WTC11 (cell line): ENCODE data around the gene PRKCE. TPM values are rescaled to one million over a fixed set of nuclear protein-coding genes. Genes with fewer than 3 reads are reported as not detected.

ENCODE experiments used
- ATAC-seq: fragments of 200-7000 bp; cut with Tn5 transposase; 2 replicates; pipeline ENCODE4 v1.10.0; 2021; ENCODE audit warnings: mild to moderate bottlenecking, moderate library complexity
- CTCF ChIA-PET: fragments of 300-600 bp; sonication (Branson Sonifier 250); formaldehyde crosslinking; loops from one replicate; lab custom pipeline; 2021; ENCODE audit warnings: antibody characterized with exemption; lab: Charles Lee
- POLR2A ChIA-PET: fragments of 350-600 bp; sonication (Branson Sonifier 250); formaldehyde crosslinking; loops from one replicate; lab custom pipeline; 2021; ENCODE audit warnings: antibody characterized with exemption; lab: Charles Lee
- DNase-seq: peaks from one replicate; pipeline ENCODE4 v3.0.0; 2021; ENCODE audit warnings: low spot score
- H3K27ac Mint-ChIP-seq: 2 replicates; pipeline ENCODE4 v1.8.0; 2021; ENCODE audit warnings: mixed read lengths
- H3K27me3 Mint-ChIP-seq: 2 replicates; pipeline ENCODE4 v1.8.0; 2021; ENCODE audit warnings: low read depth, mild to moderate bottlenecking, moderate library complexity, mixed read lengths
- H3K36me3 Mint-ChIP-seq: 2 replicates; pipeline ENCODE4 v1.8.0; 2021; ENCODE audit warnings: mixed read lengths
- H3K4me1 Mint-ChIP-seq: 2 replicates; pipeline ENCODE4 v1.8.0; 2022; ENCODE audit warnings: mixed read lengths
- H3K4me3 Mint-ChIP-seq: 2 replicates; pipeline ENCODE4 v1.8.0; 2021; ENCODE audit warnings: mild to moderate bottlenecking, moderate library complexity, mixed read lengths
- H3K9me3 Mint-ChIP-seq: 2 replicates; pipeline ENCODE4 v1.8.0; 2021; ENCODE audit warnings: mixed read lengths
- CREB1 ChIP-seq: sonication (generic); formaldehyde crosslinking; IDR thresholded peaks from 2 replicates; pipeline ENCODE4 v1.8.0; 2023; ENCODE audit warnings: mild to moderate bottlenecking, missing genetic modification reagents
- EMX1 ChIP-seq: fragments of 250-450 bp; sonication (Bioruptor Pico); IDR thresholded peaks from 2 replicates; pipeline ENCODE4 v1.8.0; 2021; ENCODE audit warnings: mild to moderate bottlenecking
- ESRRA ChIP-seq: sonication (generic); formaldehyde crosslinking; IDR thresholded peaks from 2 replicates; pipeline ENCODE4 v1.8.1; 2022; ENCODE audit warnings: mild to moderate bottlenecking, missing genetic modification reagents, borderline replicate concordance
- GABPB1 ChIP-seq: sonication (generic); formaldehyde crosslinking; IDR thresholded peaks from 2 replicates; pipeline ENCODE4 v1.8.1; 2023; ENCODE audit warnings: mild to moderate bottlenecking, missing genetic modification reagents
- HMGA2 ChIP-seq: fragments of 250-450 bp; sonication (Bioruptor Pico); IDR thresholded peaks from 2 replicates; pipeline ENCODE4 v1.4.0; 2021; ENCODE audit warnings: mild to moderate bottlenecking, moderate library complexity
- IRF2 ChIP-seq: sonication (generic); formaldehyde crosslinking; IDR thresholded peaks from 2 replicates; pipeline ENCODE4 v1.8.0; 2022; ENCODE audit warnings: low read depth, missing genetic modification reagents, borderline replicate concordance
- NR2C2 ChIP-seq: sonication (generic); formaldehyde crosslinking; IDR thresholded peaks from 2 replicates; pipeline ENCODE4 v1.8.0; 2022; ENCODE audit warnings: mild to moderate bottlenecking, missing genetic modification reagents
- PRRX2 ChIP-seq: fragments of 250-450 bp; sonication (Bioruptor Pico); IDR thresholded peaks from 2 replicates; pipeline ENCODE4 v1.8.0; 2021; ENCODE audit warnings: mild to moderate bottlenecking
- RELA ChIP-seq: sonication (generic); formaldehyde crosslinking; IDR thresholded peaks from 2 replicates; pipeline ENCODE4 v1.8.1; 2022; ENCODE audit warnings: missing genetic modification reagents, mild to moderate bottlenecking, borderline replicate concordance
- SMAD3 ChIP-seq: sonication (generic); formaldehyde crosslinking; IDR thresholded peaks from 2 replicates; pipeline ENCODE4 v1.8.0; 2022; ENCODE audit warnings: missing genetic modification reagents, mild to moderate bottlenecking, borderline replicate concordance
- SP1 ChIP-seq: sonication (generic); formaldehyde crosslinking; conservative IDR thresholded peaks from 2 replicates; pipeline ENCODE4 v1.8.1; 2022; ENCODE audit warnings: missing genetic modification reagents
- TCF7 ChIP-seq: sonication (generic); formaldehyde crosslinking; IDR thresholded peaks from 2 replicates; pipeline ENCODE4 v1.8.0; 2022; ENCODE audit warnings: mild to moderate bottlenecking, low read depth, missing genetic modification reagents, moderate library complexity
- USF2 ChIP-seq: sonication (generic); formaldehyde crosslinking; IDR thresholded peaks from 2 replicates; pipeline ENCODE4 v1.8.1; 2023; ENCODE audit warnings: mild to moderate bottlenecking, missing genetic modification reagents, moderate library complexity
- ZNF281 ChIP-seq: sonication (generic); formaldehyde crosslinking; IDR thresholded peaks from 2 replicates; pipeline ENCODE4 v1.8.0; 2023; ENCODE audit warnings: mild to moderate bottlenecking, missing genetic modification reagents
- ZNF317 ChIP-seq: sonication (generic); formaldehyde crosslinking; IDR thresholded peaks from 2 replicates; pipeline ENCODE4 v1.8.1; 2023; ENCODE audit warnings: low read depth, mild to moderate bottlenecking, moderate library complexity, missing genetic modification reagents, borderline replicate concordance
- ZNF423 ChIP-seq: fragments of 250-450 bp; sonication (Bioruptor Pico); IDR thresholded peaks from 2 replicates; pipeline ENCODE4 v2.1.2; 2022; ENCODE audit warnings: mild to moderate bottlenecking, moderate library complexity
- total RNA-seq: library from RNA; stranded (reverse); gene quantifications from 3 replicates; pipeline ENCODE4 v1.2.3, GENCODE V29; 2021
- TF ChIP-seq, protein P1 (sequence below): sonication (generic); formaldehyde crosslinking; conservative IDR thresholded peaks from 2 replicates; pipeline ENCODE4 v1.8.1; 2023; ENCODE audit warnings: mild to moderate bottlenecking, low read depth, missing genetic modification reagents, moderate library complexity
- TF ChIP-seq, protein P2 (sequence below): sonication (generic); formaldehyde crosslinking; conservative IDR thresholded peaks from 2 replicates; pipeline ENCODE4 v1.8.1; 2022; ENCODE audit warnings: mild to moderate bottlenecking, missing genetic modification reagents

PRKCE gene
- total RNA-seq, 1 experiment from 2014 or later: 5.8 TPM

DNA sequence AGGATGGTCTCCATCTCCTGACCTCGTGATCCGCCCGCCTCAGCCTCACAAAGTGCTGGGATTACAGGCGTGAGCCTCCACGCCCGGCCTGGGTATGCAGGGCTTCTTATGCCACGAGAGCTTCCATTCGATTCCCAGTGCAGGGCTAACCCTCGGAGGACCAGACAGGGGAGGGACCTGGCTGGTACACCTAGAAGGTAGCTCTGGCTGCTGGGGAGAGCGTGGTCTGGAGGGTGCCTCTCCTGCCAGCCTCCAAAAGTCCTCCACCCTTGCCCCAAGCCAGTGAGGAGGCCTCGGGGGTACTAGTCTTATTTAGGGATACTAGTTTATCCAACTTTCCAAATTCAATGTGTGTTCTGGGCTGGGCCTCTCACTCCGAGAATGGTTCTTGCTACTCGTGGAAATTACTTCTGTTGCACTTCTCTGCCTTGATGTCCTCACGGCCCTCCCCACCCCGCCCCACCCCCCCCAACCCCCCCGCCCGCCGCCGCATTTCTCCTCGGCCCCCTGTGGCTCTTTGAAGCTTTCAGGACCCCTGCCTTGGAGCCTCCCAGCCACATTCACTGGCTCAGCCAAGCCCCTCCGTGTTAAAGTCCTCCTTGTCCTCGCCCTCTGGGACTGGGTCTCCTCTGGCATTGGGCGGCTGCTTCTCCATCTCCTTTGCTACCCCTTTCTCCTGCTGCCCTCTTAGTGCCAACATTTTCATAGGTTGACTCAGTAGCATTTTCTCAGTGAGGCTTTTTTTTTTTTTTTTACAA lies 502.7 kb downstream of the PRKCE start:
- TF ChIP-seq USF2 (no peak), PRRX2 (CRISPR knock-in tag) (no peak), IRF2 (CRISPR knock-in tag) (no peak), ZNF281 (CRISPR knock-in tag) (no peak), CREB1 (CRISPR knock-in tag) (no peak)
- TF ChIP-seq, protein P1, sequence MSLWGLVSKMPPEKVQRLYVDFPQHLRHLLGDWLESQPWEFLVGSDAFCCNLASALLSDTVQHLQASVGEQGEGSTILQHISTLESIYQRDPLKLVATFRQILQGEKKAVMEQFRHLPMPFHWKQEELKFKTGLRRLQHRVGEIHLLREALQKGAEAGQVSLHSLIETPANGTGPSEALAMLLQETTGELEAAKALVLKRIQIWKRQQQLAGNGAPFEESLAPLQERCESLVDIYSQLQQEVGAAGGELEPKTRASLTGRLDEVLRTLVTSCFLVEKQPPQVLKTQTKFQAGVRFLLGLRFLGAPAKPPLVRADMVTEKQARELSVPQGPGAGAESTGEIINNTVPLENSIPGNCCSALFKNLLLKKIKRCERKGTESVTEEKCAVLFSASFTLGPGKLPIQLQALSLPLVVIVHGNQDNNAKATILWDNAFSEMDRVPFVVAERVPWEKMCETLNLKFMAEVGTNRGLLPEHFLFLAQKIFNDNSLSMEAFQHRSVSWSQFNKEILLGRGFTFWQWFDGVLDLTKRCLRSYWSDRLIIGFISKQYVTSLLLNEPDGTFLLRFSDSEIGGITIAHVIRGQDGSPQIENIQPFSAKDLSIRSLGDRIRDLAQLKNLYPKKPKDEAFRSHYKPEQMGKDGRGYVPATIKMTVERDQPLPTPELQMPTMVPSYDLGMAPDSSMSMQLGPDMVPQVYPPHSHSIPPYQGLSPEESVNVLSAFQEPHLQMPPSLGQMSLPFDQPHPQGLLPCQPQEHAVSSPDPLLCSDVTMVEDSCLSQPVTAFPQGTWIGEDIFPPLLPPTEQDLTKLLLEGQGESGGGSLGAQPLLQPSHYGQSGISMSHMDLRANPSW: no peak
- ATAC-seq (no peak), DNase-seq (no peak)
- Mint-ChIP-seq H3K4me1 (peaks cover 3% of the 10 kb centered on the region; the same call in 1 of the 2 replicates), H3K27me3 (no peaks in the 10 kb centered on the region), H3K36me3 (no peaks in the 10 kb centered on the region), H3K4me3 (no peak overlapping the region), H3K9me3 (no peaks in the 10 kb centered on the region), H3K27ac (no peak overlapping the region)
- CTCF ChIA-PET: interaction anchor here (1.4 kb wide), 1 partner anchor 140 kb away, joined by 5 read pairs; no protein-coding TSS in a partner anchor
- POLR2A ChIA-PET: no interaction called here

- ATAC-seq (no peak), DNase-seq (no peak)
- H3K27me3 Mint-ChIP-seq: no peaks in the 10 kb centered on the region
- CTCF ChIA-PET: no interaction called here
- H3K4me1 Mint-ChIP-seq: peaks cover 4% of the 10 kb centered on the region
- H3K36me3 Mint-ChIP-seq: no peaks in the 10 kb centered on the region
- H3K27ac Mint-ChIP-seq: no peak overlapping the region
- no peak for TF ChIP-seq IRF2 (CRISPR knock-in tag)
- TF ChIP-seq ZNF317 (CRISPR knock-in tag): no peak
- no peak for TF ChIP-seq PRRX2 (CRISPR knock-in tag)
- no peak for TF ChIP-seq EMX1 (CRISPR knock-in tag)
- no peak for TF ChIP-seq ZNF423 (CRISPR knock-in tag)
- no peak for TF ChIP-seq NR2C2 (CRISPR knock-in tag)
- no peak for TF ChIP-seq SP1
- no peak for TF ChIP-seq SMAD3 (CRISPR knock-in tag)
- TF ChIP-seq ESRRA (CRISPR knock-in tag): no peak
- TF ChIP-seq GABPB1 (CRISPR knock-in tag): no peak
- no peak for TF ChIP-seq HMGA2 (CRISPR knock-in tag)
- TF ChIP-seq RELA (CRISPR knock-in tag): no peak
- no peak for TF ChIP-seq TCF7 (CRISPR knock-in tag)
- TF ChIP-seq, protein P2, sequence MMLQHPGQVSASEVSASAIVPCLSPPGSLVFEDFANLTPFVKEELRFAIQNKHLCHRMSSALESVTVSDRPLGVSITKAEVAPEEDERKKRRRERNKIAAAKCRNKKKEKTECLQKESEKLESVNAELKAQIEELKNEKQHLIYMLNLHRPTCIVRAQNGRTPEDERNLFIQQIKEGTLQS (CRISPR knock-in tag): no peak
- H3K4me3 Mint-ChIP-seq: no peak overlapping the region
- POLR2A ChIA-PET: no interaction called here
- H3K9me3 Mint-ChIP-seq: no peaks in the 10 kb centered on the region
Measured at GRCh38 chr2:46157072-46157965, 505.8 kb downstream of the PRKCE start.
